CD4-positive, CD25-positive, alpha-beta regulatory T cell (primary cell): ENCODE data around the gene RBM33. TPM values are rescaled to one million over a fixed set of nuclear protein-coding genes. Genes with fewer than 3 reads are reported as not detected.
A peak's percentile ranks its signal among the peaks of the same experiment; 100 is the strongest.

Experiments used
- ATAC-seq, 2 donors: fragments of 150-1000 bp; cut with Tn5 transposase; one replicate each; pipeline ENCODE4 v1.10.0; 2021; ENCODE audit warnings: low read depth in 2 of 2, moderate number of reproducible peaks in 2 of 2, moderate library complexity in 1 of 2
- DNase-seq, 3 donors: peaks; one replicate each; pipeline versions ENCODE4 v3.0.0 to v3.0.0-alpha.2; 2012 to 2022; ENCODE audit warnings: mixed read lengths in 1 of 3
- H3K27ac ChIP-seq: one replicate; pipeline ENCODE4 v1.7.0; 2013; ENCODE audit warnings: mild to moderate bottlenecking, low read length; ENCODE audit not compliant: insufficient read depth, poor library complexity, severe bottlenecking
- H3K27me3 ChIP-seq: one replicate; pipeline ENCODE4 v1.7.0; 2013; ENCODE audit warnings: low read length; ENCODE audit not compliant: control insufficient read depth, insufficient read depth
- H3K36me3 ChIP-seq: one replicate; pipeline ENCODE4 v1.7.0; 2013; ENCODE audit warnings: mild to moderate bottlenecking, low read length, moderate library complexity; ENCODE audit not compliant: control insufficient read depth, insufficient read depth
- H3K4me1 ChIP-seq: 2 replicates; pipeline ENCODE4 v1.7.0; 2013; ENCODE audit warnings: mild to moderate bottlenecking, low read length; ENCODE audit not compliant: insufficient read depth, control insufficient read depth, poor library complexity, severe bottlenecking
- H3K4me3 ChIP-seq: one replicate; pipeline ENCODE4 v1.7.0; 2013; ENCODE audit warnings: low read depth, mild to moderate bottlenecking, low read length, moderate library complexity
- H3K9me3 ChIP-seq, 2 experiments: 1 replicate in 1 of 2; 2 replicates in 1 of 2; pipeline ENCODE4 v1.7.0; 2013; ENCODE audit warnings: low read length in 2 of 2, mild to moderate bottlenecking in 1 of 2, moderate library complexity in 1 of 2; ENCODE audit not compliant: control insufficient read depth in 2 of 2
- H3K27ac Mint-ChIP-seq, 3 donors: one replicate each; pipeline ENCODE4 v1.8.0; 2020 to 2022; ENCODE audit warnings: mild to moderate bottlenecking in 3 of 3, mixed read lengths in 3 of 3, moderate library complexity in 2 of 3
- H3K27me3 Mint-ChIP-seq: one replicate; pipeline ENCODE4 v1.8.0; 2022; ENCODE audit warnings: mild to moderate bottlenecking, mixed read lengths
- H3K36me3 Mint-ChIP-seq: one replicate; pipeline ENCODE4 v1.8.0; 2020; ENCODE audit warnings: mixed read lengths
- H3K4me1 Mint-ChIP-seq, 4 donors: one replicate each; pipeline ENCODE4 v1.8.0; 2020 to 2022; ENCODE audit warnings: mixed read lengths in 4 of 4, mild to moderate bottlenecking in 1 of 4
- H3K4me3 Mint-ChIP-seq, 4 donors: one replicate each; pipeline ENCODE4 v1.8.0; 2020 to 2022; ENCODE audit warnings: mild to moderate bottlenecking in 4 of 4, mixed read lengths in 4 of 4, moderate library complexity in 3 of 4
- H3K9me3 Mint-ChIP-seq, 7 donors: one replicate each; pipeline ENCODE4 v1.8.0; 2020 to 2022; ENCODE audit warnings: mixed read lengths in 7 of 7, mild to moderate bottlenecking in 3 of 7, moderate library complexity in 2 of 7
- polyA plus RNA-seq, 4 donors: library from polyadenylated mRNA; unstranded; fragments of 300-500 nt; fragmentation: Illumina TruSeq; gene quantifications; one replicate each; pipeline ENCODE4 v1.2.3, GENCODE V29; 2021
- total RNA-seq: library from RNA; stranded (reverse); gene quantifications from one replicate; pipeline ENCODE4 v1.2.3, GENCODE V29; 2022

The RBM33 gene
- total and polyA plus RNA-seq, 5 donors from 2014 or later, result 33.5 to 196 (median 36.8) TPM

GRCh38 chr7:155735442-155736115 is 91.1 kb downstream of the RBM33 start:
- no peaks in the 10 kb centered on the region for H3K27me3 ChIP-seq
- Mint-ChIP-seq H3K9me3 (no peaks in the 10 kb centered on the region), H3K4me3 (no peak overlapping the region), H3K36me3 (peaks cover 32% of the 10 kb centered on the region), H3K27ac (peak overlapping the region; percentile 14 to 70 (median 17)), H3K4me1 (peaks cover 24 to 61% (median 35%) of the 10 kb centered on the region in 4 donors), H3K27me3 (no peaks in the 10 kb centered on the region)
- H3K4me1 ChIP-seq, result peaks cover 8% of the 10 kb centered on the region
- H3K36me3 ChIP-seq, result peaks cover 72% of the 10 kb centered on the region
- no peak overlapping the region for H3K27ac ChIP-seq
- DNase-seq (no peak), ATAC-seq (no peak)
- no peaks in the 10 kb centered on the region for H3K9me3 ChIP-seq
- H3K4me3 ChIP-seq, result no peak overlapping the region

GRCh38 chr7:155737590-155737989 is 93.1 kb downstream of the RBM33 start:
- Mint-ChIP-seq H3K27ac (peak overlapping the region in 2 of 3 donors; percentile 44 to 63), H3K4me1 (peaks cover 14 to 46% (median 27%) of the 10 kb centered on the region in 4 donors), H3K36me3 (peaks cover 48% of the 10 kb centered on the region), H3K9me3 (no peaks in the 10 kb centered on the region), H3K27me3 (no peaks in the 10 kb centered on the region), H3K4me3 (no peak overlapping the region)
- H3K4me1 ChIP-seq, result peaks cover 8% of the 10 kb centered on the region
- peaks cover 80% of the 10 kb centered on the region for H3K36me3 ChIP-seq
- no peak for DNase-seq
- H3K27me3 ChIP-seq, result no peaks in the 10 kb centered on the region
- no peak for ATAC-seq
- no peak overlapping the region for H3K27ac ChIP-seq
- no peaks in the 10 kb centered on the region for H3K9me3 ChIP-seq
- no peak overlapping the region for H3K4me3 ChIP-seq

- ATAC-seq, result no peak
- H3K27ac Mint-ChIP-seq, result peak overlapping the region in 2 of 3 donors; percentile 44 to 63
- H3K4me1 Mint-ChIP-seq, result peaks cover 14 to 41% (median 23%) of the 10 kb centered on the region in 4 donors
These were observed 93.6 kb downstream of the RBM33 start for GRCh38 chr7:155738104-155738503.

GRCh38 chr7:155738652-155739537 is 94.4 kb downstream of the RBM33 start:
- Mint-ChIP-seq H3K4me1 (peaks cover 12 to 34% (median 21%) of the 10 kb centered on the region in 4 donors), H3K9me3 (peaks cover 0 to 2% (median 0%) of the 10 kb centered on the region in 7 donors), H3K4me3 (peak overlapping the region in 1 of 4 donors; percentile 6), H3K27me3 (no peaks in the 10 kb centered on the region), H3K27ac (peak overlapping the region in 2 of 3 donors; percentile 60 to 81), H3K36me3 (peaks cover 60% of the 10 kb centered on the region)
- no peak overlapping the region for H3K4me3 ChIP-seq
- DNase-seq, result peak; percentile 27 to 77 (median 55)
- no peaks in the 10 kb centered on the region for H3K4me1 ChIP-seq
- H3K27me3 ChIP-seq, result no peaks in the 10 kb centered on the region
- no peak overlapping the region for H3K27ac ChIP-seq
- H3K36me3 ChIP-seq, result peaks cover 84% of the 10 kb centered on the region
- peak; percentile 46 to 50 for ATAC-seq
- H3K9me3 ChIP-seq, result no peaks in the 10 kb centered on the region

More at GRCh38 chr7:155738104-155738503, 93.6 kb downstream of the RBM33 start:
- peaks cover 4% of the 10 kb centered on the region for H3K4me1 ChIP-seq
- peaks cover 54% of the 10 kb centered on the region for H3K36me3 Mint-ChIP-seq
- peaks cover 80% of the 10 kb centered on the region for H3K36me3 ChIP-seq
- H3K27me3 ChIP-seq, result no peaks in the 10 kb centered on the region
- H3K9me3 ChIP-seq, result no peaks in the 10 kb centered on the region
- H3K4me3 ChIP-seq, result no peak overlapping the region
- no peaks in the 10 kb centered on the region for H3K27me3 Mint-ChIP-seq
- H3K27ac ChIP-seq, result no peak overlapping the region
- H3K9me3 Mint-ChIP-seq, result no peaks in the 10 kb centered on the region
- DNase-seq, result no peak
- no peak overlapping the region for H3K4me3 Mint-ChIP-seq

DNA sequence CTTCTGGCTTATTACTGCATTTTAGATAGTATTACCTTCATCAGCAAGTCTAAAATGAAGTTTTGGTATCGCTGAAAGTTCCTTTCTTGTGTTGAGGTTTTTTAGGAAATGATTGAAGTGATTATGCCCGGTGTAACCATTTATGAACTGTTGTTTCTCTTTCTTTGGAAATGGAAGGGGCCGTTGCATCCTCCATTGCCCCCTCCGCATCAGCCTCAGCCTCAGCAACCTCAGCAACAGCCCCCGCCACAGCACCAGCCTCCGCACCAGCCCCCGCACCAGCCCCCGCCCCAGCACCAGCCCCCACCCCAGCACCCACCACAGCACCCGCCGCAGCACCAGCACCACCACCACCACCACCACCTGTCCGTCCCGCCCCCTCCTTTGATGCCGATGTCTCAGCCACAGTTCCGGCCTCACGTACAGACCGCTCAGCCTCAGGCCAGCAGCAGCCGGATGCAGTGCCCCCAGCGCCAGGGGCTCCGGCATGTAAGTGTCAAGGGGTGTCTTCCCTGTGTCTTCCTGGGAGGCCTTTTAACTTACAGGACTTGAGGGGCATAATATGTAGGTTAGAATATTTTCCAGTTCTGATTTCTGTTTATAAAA is 95.2 kb downstream of the RBM33 start:
- Histone ChIP-seq H3K9me3 (no peaks in the 10 kb centered on the region), H3K27ac (no peak overlapping the region), H3K4me1 (no peaks in the 10 kb centered on the region), H3K4me3 (no peak overlapping the region), H3K27me3 (no peaks in the 10 kb centered on the region), H3K36me3 (peaks cover 88% of the 10 kb centered on the region)
- ATAC-seq (no peak), DNase-seq (no peak)
- Mint-ChIP-seq H3K27ac (peak overlapping the region in 2 of 3 donors; percentile 53 to 77), H3K4me1 (peaks cover 10 to 27% (median 18%) of the 10 kb centered on the region in 4 donors), H3K9me3 (peaks cover 0 to 2% (median 0%) of the 10 kb centered on the region in 7 donors), H3K4me3 (peak overlapping the region in 1 of 4 donors; percentile 35), H3K36me3 (peaks cover 64% of the 10 kb centered on the region), H3K27me3 (no peaks in the 10 kb centered on the region)

DNA sequence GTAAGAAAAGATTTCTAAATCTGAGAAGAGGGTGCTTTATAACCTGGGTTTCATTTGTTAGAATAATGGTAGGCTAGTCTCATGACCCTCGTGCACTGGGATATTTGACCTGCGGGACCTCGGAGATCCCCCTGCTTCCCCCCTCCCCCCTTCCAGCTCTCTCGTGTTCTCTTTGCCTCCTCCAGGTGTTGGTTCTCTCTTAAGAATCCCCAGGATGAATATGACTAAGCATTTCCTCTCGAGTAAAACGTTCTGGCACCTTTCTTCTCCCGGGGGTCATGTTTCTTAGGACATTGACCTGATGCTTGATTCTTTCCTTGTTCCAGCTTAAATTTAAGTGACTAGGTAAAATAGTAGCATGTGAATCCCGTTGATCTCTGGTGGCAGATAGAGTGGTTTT is 96.6 kb downstream of the RBM33 start:
- Histone ChIP-seq H3K36me3 (peaks cover 94% of the 10 kb centered on the region), H3K4me1 (no peaks in the 10 kb centered on the region), H3K9me3 (no peaks in the 10 kb centered on the region), H3K27ac (no peak overlapping the region), H3K4me3 (no peak overlapping the region), H3K27me3 (no peaks in the 10 kb centered on the region)
- Mint-ChIP-seq H3K4me3 (no peak overlapping the region), H3K4me1 (peaks cover 7 to 29% (median 8%) of the 10 kb centered on the region in 4 donors), H3K27ac (peak overlapping the region in 2 of 3 donors; percentile 9 to 66), H3K9me3 (peaks cover 0 to 2% (median 0%) of the 10 kb centered on the region in 7 donors), H3K36me3 (peaks cover 75% of the 10 kb centered on the region), H3K27me3 (no peaks in the 10 kb centered on the region)
- ATAC-seq (no peak), DNase-seq (no peak)

- ATAC-seq (no peak), DNase-seq (no peak)
- no peak overlapping the region for H3K4me3 ChIP-seq
- H3K9me3 ChIP-seq, result no peaks in the 10 kb centered on the region
- peak overlapping the region in 2 of 3 donors; percentile 9 to 74 for H3K27ac Mint-ChIP-seq
- H3K9me3 Mint-ChIP-seq, result peaks cover 0 to 2% (median 0%) of the 10 kb centered on the region in 7 donors
- H3K4me3 Mint-ChIP-seq, result no peak overlapping the region
- peaks cover 82% of the 10 kb centered on the region for H3K36me3 Mint-ChIP-seq
- H3K27me3 ChIP-seq, result no peaks in the 10 kb centered on the region
- no peak overlapping the region for H3K27ac ChIP-seq
- H3K4me1 Mint-ChIP-seq, result peaks cover 11 to 35% (median 12%) of the 10 kb centered on the region in 4 donors
- H3K27me3 Mint-ChIP-seq, result no peaks in the 10 kb centered on the region
- H3K4me1 ChIP-seq, result no peaks in the 10 kb centered on the region
- peaks cover 97% of the 10 kb centered on the region for H3K36me3 ChIP-seq
These were observed 97.3 kb downstream of the RBM33 start for GRCh38 chr7:155741805-155742204.
